K562 (cell line): ENCODE data around the gene ANKRD13A. TPM values are rescaled to one million over a fixed set of nuclear protein-coding genes. Genes with fewer than 3 reads are reported as not detected.

ENCODE experiments used
- ATAC-seq: fragments of 200-7000 bp; cut with Tn5 transposase; 3 replicates; pipeline ENCODE4 v1.9.1; 2020; ENCODE audit warnings: moderate library complexity
- BruUV-seq: library from RNA; stranded (reverse); fragments of 400-500 nt; replicated peaks from 2 replicates; lab custom pipeline; 2021; lab: Mats Ljungman, UMichigan
- CTCF ChIA-PET: fragments of 300-600 bp; formaldehyde crosslinking; extraction: SDS; loops from one replicate; lab custom pipeline; 2021; ENCODE audit warnings: low intra/inter-chr PET ratio; lab: Yijun Ruan, JAX
- POLR2A ChIA-PET: fragments of 300-600, 350-650 bp; sonication (Branson Sonifier 250); formaldehyde crosslinking; extraction: SDS; loops from one replicate; lab custom pipeline; 2021; ENCODE audit warnings: antibody characterized with exemption, inconsistent platforms; lab: Yijun Ruan, JAX
- DNase-seq, 4 experiments: peaks; one replicate each; pipeline versions ENCODE4 v3.0.0 to v3.0.0-alpha.2; 2011 to 2018; ENCODE audit warnings: low spot score in 3 of 4, mixed read lengths in 3 of 4; ENCODE audit errors: extremely low read depth in 1 of 4
- FAIRE-seq: peaks from 2 replicates; lab custom pipeline; 2011; peaks lifted over from hg19 to GRCh38; lab: Jason Lieb, UNC
- H2AFZ ChIP-seq: 2 replicates; pipeline ENCODE4 v1.6.0; 2011; ENCODE audit warnings: low read depth, low read length, control low read depth, inconsistent platforms
- H3K27ac ChIP-seq: fragments of 200-600 bp; 3 replicates; pipeline ENCODE4 v1.8.0; 2011; ENCODE audit warnings: low read depth, mild to moderate bottlenecking, control low read depth, inconsistent platforms, low read length, moderate library complexity, mixed read lengths; ENCODE audit errors: extremely low read depth
- H3K27me3 ChIP-seq, 2 experiments: fragments of 300-600 bp in 1 of 2; 2 replicates in 1 of 2; 3 replicates in 1 of 2; pipeline versions ENCODE4 v1.6.0 to v1.8.0; 2011; ENCODE audit warnings: inconsistent platforms in 2 of 2, low read length in 2 of 2, mild to moderate bottlenecking in 1 of 2, mixed read lengths in 1 of 2, moderate library complexity in 1 of 2; ENCODE audit not compliant: control insufficient read depth in 2 of 2, insufficient read depth in 2 of 2
- H3K36me3 ChIP-seq: fragments of 300-600 bp; 3 replicates; pipeline ENCODE4 v1.8.0; 2011; ENCODE audit warnings: mild to moderate bottlenecking, low read length, inconsistent platforms; ENCODE audit not compliant: control insufficient read depth, insufficient read depth
- H3K4me1 ChIP-seq, 2 experiments: fragments of 200-600 bp in 1 of 2; replicated peaks in 1 of 2; 2 replicates in 1 of 2; 3 replicates in 1 of 2; pipeline versions ENCODE4 v1.5.1 to v1.8.0; 2011; ENCODE audit warnings: inconsistent platforms in 2 of 2, low read length in 2 of 2, mild to moderate bottlenecking in 1 of 2, mixed read lengths in 1 of 2, moderate library complexity in 1 of 2; ENCODE audit not compliant: control insufficient read depth in 2 of 2, insufficient read depth in 2 of 2
- H3K4me2 ChIP-seq: 2 replicates; pipeline ENCODE4 v1.6.1; 2011; ENCODE audit warnings: low read length, control low read depth, inconsistent platforms, mixed read lengths; ENCODE audit not compliant: insufficient read depth
- H3K4me3 ChIP-seq: fragments of 200-600 bp; sonication (generic), shearing (Covaris generic); 2 replicates; pipeline ENCODE4 v1.5.1; 2016; ENCODE audit warnings: control low read depth, inconsistent platforms
- H3K79me2 ChIP-seq: fragments of 200-600 bp; 3 replicates; pipeline ENCODE4 v1.8.0; 2011; ENCODE audit warnings: low read length, inconsistent platforms; ENCODE audit not compliant: control insufficient read depth, insufficient read depth
- H3K9ac ChIP-seq, 2 experiments: 2 replicates each; pipeline versions ENCODE4 v1.6.0 to v1.6.1; 2011; ENCODE audit warnings: low read depth in 2 of 2, low read length in 2 of 2, control low read depth in 1 of 2, inconsistent platforms in 1 of 2, mild to moderate bottlenecking in 1 of 2, mixed read lengths in 1 of 2; ENCODE audit not compliant: insufficient read depth in 1 of 2
- H3K9me1 ChIP-seq: one replicate; pipeline ENCODE4 v1.6.0; 2011; ENCODE audit warnings: inconsistent platforms, mild to moderate bottlenecking, low read length, moderate library complexity; ENCODE audit not compliant: control insufficient read depth, insufficient read depth
- H3K9me3 ChIP-seq: replicated peaks from 2 replicates; pipeline ENCODE4 v1.5.1; 2011; ENCODE audit warnings: low read depth, low read length, inconsistent platforms; ENCODE audit not compliant: control insufficient read depth, insufficient read depth
- H4K20me1 ChIP-seq: replicated peaks from 2 replicates; pipeline ENCODE4 v1.6.1; 2011; ENCODE audit warnings: low read length, inconsistent platforms, mixed read lengths; ENCODE audit not compliant: control insufficient read depth, insufficient read depth
- CBX2 ChIP-seq: fragments of 200-600 bp; sonication (generic); IDR thresholded peaks from one replicate; pipeline ENCODE4 v1.6.1; 2012; ENCODE audit warnings: mild to moderate bottlenecking, low read length, inconsistent platforms; ENCODE audit not compliant: insufficient read depth, poor library complexity, severe bottlenecking
- CHCHD3 ChIP-seq: fragments of 250-450 bp; sonication (Bioruptor Pico); IDR thresholded peaks from 2 replicates; pipeline ENCODE4 v2.1.2; 2022; ENCODE audit warnings: mild to moderate bottlenecking
- CXXC5 ChIP-seq: fragments of 250-450 bp; sonication (Bioruptor Pico); IDR thresholded peaks from 2 replicates; pipeline ENCODE4 v1.8.0; 2022; ENCODE audit warnings: inconsistent platforms, mild to moderate bottlenecking, moderate library complexity
- E2F1 ChIP-seq: sonication (generic); formaldehyde crosslinking; IDR thresholded peaks from 2 replicates; pipeline ENCODE4 v1.8.1; 2023; ENCODE audit warnings: mild to moderate bottlenecking, missing genetic modification reagents, moderate library complexity
- E2F5 ChIP-seq: sonication (generic); formaldehyde crosslinking; IDR thresholded peaks from 2 replicates; pipeline ENCODE4 v1.8.0; 2022; ENCODE audit warnings: mild to moderate bottlenecking, missing genetic modification reagents
- GTF2F1 ChIP-seq: IDR thresholded peaks from 2 replicates; pipeline ENCODE4 v1.6.1; 2011; ENCODE audit warnings: low read depth, low read length, improper control_type of control experiment
- MEF2A ChIP-seq: IDR thresholded peaks from 2 replicates; pipeline ENCODE4 v1.6.1; 2011; ENCODE audit warnings: low read depth, mild to moderate bottlenecking, low read length, moderate library complexity; ENCODE audit not compliant: control insufficient read depth
- MYNN ChIP-seq, 2 experiments: sonication (generic); formaldehyde crosslinking in 1 of 2; IDR thresholded peaks; 2 replicates each; pipeline versions ENCODE4 v1.5.0 to v1.6.1; 2016 to 2020; ENCODE audit warnings: antibody characterized with exemption in 1 of 2, missing genetic modification reagents in 1 of 2
- NEUROD1 ChIP-seq: fragments of 150-350 bp; IDR thresholded peaks from 2 replicates; pipeline ENCODE4 v1.6.1; 2014; ENCODE audit warnings: borderline replicate concordance, low read length, low read depth; ENCODE audit not compliant: partially characterized antibody
- RFX1 ChIP-seq: fragments of 450-650 bp; IDR thresholded peaks from 2 replicates; pipeline ENCODE4 v1.6.1; 2016; ENCODE audit warnings: mild to moderate bottlenecking, moderate library complexity
- ZBTB26 ChIP-seq: fragments of 450-650 bp; formaldehyde crosslinking; IDR thresholded peaks from 2 replicates; pipeline ENCODE4 v1.4.0; 2022; ENCODE audit warnings: missing genetic modification characterization
- WGBS: fragments of 100-300 bp; shearing (Covaris generic); methylation state at CpG from one replicate; pipeline ENCODE4 v1.1.6; 2016; ENCODE audit warnings: low coverage, mixed read lengths; ENCODE audit not compliant: insufficient coverage; ENCODE audit errors: missing lambda C conversion rate; 5-methylcytosine and 5-hydroxymethylcytosine counted together
- in situ Hi-C: fragments of 300-500 bp; cut with MboI; formaldehyde crosslinking; loops from 4 replicates; pipeline ENCODE4 v1.15.0; 2018; ENCODE audit warnings: inconsistent platforms, mixed read lengths
- intact Hi-C: fragments of 100-400 bp; cut with micrococcal nuclease; formaldehyde crosslinking; loops from 2 replicates; pipeline ENCODE4 v1.14.2; 2022
- polyA plus RNA-seq, 8 experiments: library from polyadenylated mRNA; depleted of rRNA in 4 of 8; stranded (reverse) in 5 of 8; unstranded in 3 of 8; fragments of >200 nt; fragmentation: Nextera tagmentation in 2 of 8; fragmentation: Illumina TruSeq in 1 of 8; extraction: Ambion mirVana in 2 of 8; extraction: Trizol in 1 of 8; gene quantifications; 2 replicates each; pipeline versions ENCODE4 v1.2.1 to v1.2.3, GENCODE V29; 2011 to 2014; ENCODE audit warnings: inconsistent platforms in 1 of 8, missing spikeins in 1 of 8
- total RNA-seq, 7 experiments: library from RNA; depleted of rRNA in 6 of 7; stranded (reverse); fragments of >200 nt in 6 of 7; fragmentation: Illumina TruSeq in 2 of 7; extraction: Trizol in 2 of 7; gene quantifications; 2 replicates each; pipeline versions ENCODE4 v1.2.1 to v1.2.3, GENCODE V29; 2011 to 2021; ENCODE audit warnings: low replicate concordance in 1 of 7

Gene ANKRD13A
- total and polyA plus RNA-seq, 9 of the 15 experiments (the other 6 are each of a cell fraction or from before 2014, with no cell fraction given): 5.0 to 55.0 (median 41.5) TPM

GRCh38 chr12:110028323-110028722 is 29.1 kb downstream of the ANKRD13A start:
- Histone ChIP-seq H3K79me2 (no peaks in the 10 kb centered on the region), H3K27ac (no peak overlapping the region; the same call in 2 of the 3 replicates), H3K4me3 (no peak overlapping the region), H3K36me3 (peaks cover 58% of the 10 kb centered on the region), H3K9me3 (no peaks in the 10 kb centered on the region), H3K9ac (no peak overlapping the region), H3K4me2 (no peak overlapping the region), H4K20me1 (no peaks in the 10 kb centered on the region), H3K4me1 (no peaks in the 10 kb centered on the region), H2AFZ (no peak overlapping the region), H3K9me1 (no peaks in the 10 kb centered on the region), H3K27me3 (no peaks in the 10 kb centered on the region)
- no TSS peak for BruUV-seq
- WGBS: 86% methylated on average over 6 of the region's 6 CpGs
- DNase-seq (no peak), FAIRE-seq (no peak), ATAC-seq (no peak)
- ChIA-PET POLR2A (interaction anchor here (0.6 to 0.8 kb wide), 3 partner anchors 9 to 32 kb away, joined by 3 to 5 read pairs (median 3); partner anchors contain the start of gene GIT2), CTCF (no interaction called here)
- intact Hi-C loops: no loop called here
- TF ChIP-seq CXXC5 (no peak), MYNN (IDR thresholded peaks at IDR 0.05) (no peak), MYNN (CRISPR knock-in tag; IDR thresholded peaks at IDR 0.05) (no peak), ZBTB26 (CRISPR knock-in tag) (no peak)
- in situ Hi-C loops: no loop called here

GRCh38 chr12:110029290-110029815 is 30.1 kb downstream of the ANKRD13A start:
- no peak overlapping the region for H3K4me3 ChIP-seq
- H3K36me3 ChIP-seq: peaks cover 58% of the 10 kb centered on the region
- H3K9ac ChIP-seq: no peak overlapping the region
- ChIA-PET CTCF (no interaction called here), POLR2A (interaction anchor here (0.6 to 0.7 kb wide), 2 partner anchors 50 to 77 kb away, joined by 3 to 4 read pairs; no protein-coding TSS in a partner anchor)
- no peak overlapping the region for H2AFZ ChIP-seq
- no peaks in the 10 kb centered on the region for H3K79me2 ChIP-seq
- in situ Hi-C loops: no loop called here
- ATAC-seq: no peak
- BruUV-seq: no TSS peak
- TF ChIP-seq GTF2F1 (no peak), CBX2 (no peak), NEUROD1 (no peak), E2F1 (CRISPR knock-in tag) (no peak), CHCHD3 (no peak), MEF2A (no peak), RFX1 (peak; percentile 31; the same call in 1 of the 2 replicates), E2F5 (no peak)
- no peaks in the 10 kb centered on the region for H4K20me1 ChIP-seq
- no peak overlapping the region for H3K27ac ChIP-seq
- WGBS: 92% methylated on average over 2 of the region's 2 CpGs
- DNase-seq: no peak
- no peaks in the 10 kb centered on the region for H3K4me1 ChIP-seq
- intact Hi-C loops: no loop called here
- no peaks in the 10 kb centered on the region for H3K9me1 ChIP-seq
- H3K9me3 ChIP-seq: no peaks in the 10 kb centered on the region
- no peak overlapping the region for H3K4me2 ChIP-seq
- peak; percentile 58 for FAIRE-seq
- no peaks in the 10 kb centered on the region for H3K27me3 ChIP-seq
